Embryonic facial prominence (tissue), 1 donor: Measurements from ENCODE around the gene PSMC3.

Experiments
- DNase-seq: peaks from one replicate; pipeline ENCODE4 v3.0.0-alpha.2; 2016; ENCODE audit errors: extremely low spot score

PSMC3 gene

DNA sequence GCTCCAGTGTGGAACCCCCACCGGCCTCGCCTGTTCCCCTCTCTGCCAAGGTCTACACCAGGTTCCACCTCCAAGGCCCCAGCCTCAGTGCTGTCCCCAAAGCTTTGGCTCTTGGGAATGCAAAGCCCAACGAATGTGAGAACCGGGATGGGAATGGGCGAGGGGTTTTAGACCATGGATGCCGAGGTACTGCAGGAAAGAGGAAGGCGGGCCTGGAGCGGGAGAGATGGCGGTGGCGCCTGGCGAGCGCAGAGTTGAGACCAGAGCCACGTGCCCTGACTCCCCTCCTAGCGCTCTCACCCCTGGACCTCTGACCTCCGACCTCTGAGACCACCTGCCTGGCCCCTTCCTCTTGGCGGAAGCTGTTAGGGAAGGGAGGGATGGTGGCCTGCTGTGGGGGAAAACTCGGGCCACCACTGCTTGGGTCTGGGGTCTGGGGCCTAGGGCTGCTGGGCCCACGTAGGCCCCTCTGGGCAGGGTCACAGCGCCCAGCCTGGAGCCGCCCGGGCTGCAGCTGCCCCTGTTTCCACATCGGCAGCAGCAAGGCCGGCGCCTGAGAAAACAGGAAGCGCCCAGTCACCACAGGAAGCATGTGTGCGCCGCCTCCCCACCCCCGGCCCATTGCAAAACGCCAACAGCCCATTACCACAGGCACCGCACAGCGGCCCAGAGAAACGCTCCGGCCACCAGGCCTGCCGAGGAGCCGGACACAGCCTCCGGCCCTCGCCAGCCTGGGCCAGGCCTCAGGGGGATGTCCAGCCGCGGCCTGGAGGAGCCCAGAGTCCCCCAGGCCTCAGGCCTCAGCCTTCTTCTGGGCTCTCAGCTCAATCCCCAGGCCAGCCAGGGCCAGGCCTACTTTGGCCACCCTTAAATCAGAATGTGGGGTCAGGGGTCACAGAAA is 31.7 kb downstream of the PSMC3 start:
- DNase-seq = no peak

DNA sequence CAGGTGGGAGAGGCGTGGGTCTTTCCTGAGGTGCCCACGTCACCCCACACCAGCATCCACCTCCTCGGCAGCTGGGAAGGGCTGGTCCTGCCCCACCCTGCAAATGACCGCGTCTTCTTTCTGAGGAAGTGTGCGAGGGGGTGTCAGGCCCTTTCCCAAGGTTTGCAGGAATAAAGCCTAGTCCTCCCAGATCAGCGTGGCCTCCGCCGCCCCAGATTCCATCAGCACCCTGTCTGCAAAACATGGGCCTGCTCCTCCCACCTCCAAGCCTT is 32.3 kb downstream of the PSMC3 start:
- DNase-seq = no peak

- no peak for DNase-seq
Observed at GRCh38 chr11:47393163-47394049, 32.8 kb downstream of the PSMC3 start.

- no peak for DNase-seq
Observed at GRCh38 chr11:47392546-47393162, 33.6 kb downstream of the PSMC3 start.

DNA sequence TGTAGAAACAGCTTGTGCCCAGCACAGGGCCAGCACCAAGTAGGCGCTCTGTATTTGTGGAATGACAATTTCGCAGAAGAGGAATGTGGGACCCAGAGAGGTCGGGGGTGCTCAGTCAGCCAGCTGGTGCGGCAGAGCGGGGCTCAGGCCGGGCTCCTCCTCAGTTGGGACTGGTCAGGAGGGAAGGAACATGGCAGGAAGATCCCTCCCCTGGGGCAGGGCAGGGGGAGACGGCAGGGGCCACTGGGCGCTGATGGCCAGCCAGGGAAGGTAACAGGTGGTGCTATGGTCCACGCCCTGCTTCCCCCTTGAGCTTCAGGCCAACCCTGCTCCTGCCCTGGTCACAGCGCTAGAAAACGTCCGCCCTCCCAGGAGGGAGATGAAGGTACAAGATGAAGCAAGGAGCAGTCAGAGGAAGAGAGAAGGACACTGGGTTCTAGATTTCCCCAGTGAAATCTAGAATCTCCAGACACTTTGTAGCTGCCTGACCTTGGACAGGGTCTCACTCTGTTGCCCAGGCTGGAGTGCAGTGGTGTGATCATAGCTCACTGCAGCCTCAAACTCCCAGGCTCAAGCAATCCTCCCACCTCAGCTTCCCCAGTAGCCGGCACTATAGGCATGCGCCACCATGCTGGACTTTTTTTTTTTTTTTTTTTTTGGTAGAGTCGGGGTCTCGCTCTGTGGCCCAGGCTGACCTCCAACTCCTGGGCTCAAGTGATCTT is 34.4 kb downstream of the PSMC3 start:
- no peak for DNase-seq

DNA sequence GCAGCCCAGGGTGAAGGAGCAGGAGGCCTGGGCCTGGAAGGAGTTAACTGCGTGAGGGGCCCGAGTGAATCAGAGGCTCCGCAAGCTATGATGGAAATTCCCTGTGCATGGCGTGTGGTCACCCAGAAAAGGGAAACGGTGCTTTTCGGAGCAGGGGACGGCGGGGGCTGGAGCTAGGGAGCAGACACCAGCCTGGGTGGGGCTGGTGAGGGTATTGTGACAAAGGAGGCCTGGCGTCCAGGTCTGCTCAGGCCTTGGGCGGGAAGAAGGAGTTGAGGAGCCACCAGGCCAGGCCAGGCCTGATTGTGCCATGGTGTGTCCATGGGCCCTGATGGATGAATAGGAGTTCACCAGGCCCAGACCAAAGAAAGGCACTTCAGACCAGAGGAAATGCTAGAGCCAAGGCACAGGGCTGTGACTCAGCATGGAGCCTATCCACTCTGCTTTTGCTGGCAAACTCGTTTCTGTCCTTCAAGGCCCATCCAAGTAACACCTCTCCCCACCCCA is 35.1 kb downstream of the PSMC3 start:
- no peak for DNase-seq

GRCh38 chr11:47390422-47390760 is 35.8 kb downstream of the PSMC3 start:
- no peak for DNase-seq

DNA sequence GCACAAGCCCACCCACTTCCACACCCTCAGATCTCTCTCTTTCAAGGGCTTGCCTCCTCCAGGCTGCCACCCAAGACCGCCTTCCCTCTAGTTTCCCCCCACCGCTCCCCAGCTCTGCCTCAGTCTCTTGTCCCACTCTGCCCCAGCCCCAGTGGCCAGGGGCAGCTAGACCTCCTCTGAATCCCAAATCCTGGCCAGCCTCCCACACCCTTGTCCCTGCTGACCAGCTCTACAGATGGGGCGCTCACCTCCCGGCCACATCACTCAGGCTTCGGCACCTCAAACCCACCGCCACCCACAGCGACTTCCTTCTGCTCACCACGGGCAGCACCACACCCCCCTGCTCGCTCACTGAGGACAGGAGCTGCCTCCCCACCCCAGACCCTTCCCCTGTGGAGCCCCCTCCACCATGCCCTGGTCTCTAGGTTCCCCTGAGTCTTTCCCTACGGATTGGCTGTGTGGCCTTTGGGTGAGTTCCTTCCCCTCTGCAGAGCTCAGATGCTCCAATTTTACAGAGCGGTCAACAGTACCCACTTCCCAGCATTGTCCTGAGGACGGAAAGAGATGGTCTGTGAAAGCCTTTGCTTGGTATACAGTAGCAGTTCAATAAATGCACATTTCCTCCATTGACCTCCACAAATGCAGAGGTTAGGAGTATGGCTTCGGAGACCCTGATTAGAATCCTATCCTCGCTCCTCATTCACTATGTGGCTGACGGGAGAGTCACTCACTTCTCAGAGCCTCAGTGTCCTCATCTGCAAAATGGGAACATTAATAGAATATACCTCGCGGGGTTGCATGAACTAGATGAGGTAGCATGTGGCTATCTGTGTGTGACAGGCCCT is 36.4 kb downstream of the PSMC3 start:
- DNase-seq = no peak

- DNase-seq = no peak
Observed at GRCh38 chr11:47388697-47389576, 37.3 kb downstream of the PSMC3 start.

GRCh38 chr11:47387944-47388696 is 38.1 kb downstream of the PSMC3 start:
- no peak for DNase-seq

GRCh38 chr11:47384498-47384897 is 41.7 kb downstream of the PSMC3 start:
- DNase-seq = no peak

GRCh38 chr11:47383071-47383470 is 43.2 kb downstream of the PSMC3 start:
- no peak for DNase-seq

- DNase-seq = no peak
Observed at GRCh38 chr11:47380078-47380477, 46.2 kb downstream of the PSMC3 start.

- no peak for DNase-seq
Observed at GRCh38 chr11:47379317-47379716, 46.9 kb downstream of the PSMC3 start.

- no peak for DNase-seq
Observed at GRCh38 chr11:47378836-47379170, 47.4 kb downstream of the PSMC3 start.

DNA sequence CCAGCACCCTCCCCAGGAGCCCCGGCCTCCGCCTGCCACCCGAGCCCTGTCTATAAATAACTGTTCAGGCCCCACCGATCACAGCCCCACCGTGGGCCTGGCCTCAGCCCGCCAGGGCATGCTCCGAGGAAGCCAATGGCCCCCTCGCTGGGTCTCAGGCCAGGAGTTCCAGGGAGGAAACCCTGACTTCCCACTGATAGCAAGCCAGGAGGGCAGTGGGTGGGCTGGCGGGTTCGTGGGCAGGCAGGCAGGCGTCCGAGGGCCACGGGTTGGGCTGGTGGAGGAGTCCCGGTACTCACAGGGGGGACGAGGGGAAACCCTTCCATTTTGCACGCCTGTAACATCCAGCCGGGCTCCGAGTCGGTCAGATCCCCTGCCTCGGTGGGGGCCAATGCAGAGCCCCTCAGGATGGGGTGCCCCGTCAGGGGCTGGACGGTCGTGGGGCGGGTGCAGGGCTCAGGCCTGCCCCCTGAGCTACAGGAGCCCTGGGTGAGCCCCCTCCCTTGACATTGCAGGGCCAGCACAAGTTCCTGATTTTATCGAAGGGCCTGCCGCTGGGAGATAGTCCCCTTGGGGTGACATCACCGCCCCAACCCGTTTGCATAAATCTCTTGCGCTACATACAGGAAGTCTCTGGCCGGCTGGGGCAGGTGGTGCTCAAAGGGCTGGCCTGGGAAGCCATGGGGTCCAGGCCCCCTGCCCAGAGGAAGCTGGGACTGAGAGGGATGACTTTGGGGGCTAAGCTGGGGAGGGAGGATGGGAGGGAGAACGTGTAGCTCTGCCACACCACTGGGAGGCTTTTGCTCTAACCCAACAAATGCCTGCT is 48.0 kb downstream of the PSMC3 start, which contains the start of gene SPI1:
SPI1 (minus strand) TSS at position 538 of the 826 bp plus-strand sequence; CDS start at position 344, 194 bp downstream.
- DNase-seq = no peak

GRCh38 chr11:47377571-47378009 is 48.6 kb downstream of the PSMC3 start:
- no peak for DNase-seq
